Measurements from ENCODE around the gene PTPN4. TPM values are rescaled to one million over a fixed set of nuclear protein-coding genes. Genes with fewer than 3 reads are reported as not detected.

PTPN4 gene
- total RNA-seq, 6 donors from 2014 or later = 15.3 to 112 (median 35.9) TPM

DNA sequence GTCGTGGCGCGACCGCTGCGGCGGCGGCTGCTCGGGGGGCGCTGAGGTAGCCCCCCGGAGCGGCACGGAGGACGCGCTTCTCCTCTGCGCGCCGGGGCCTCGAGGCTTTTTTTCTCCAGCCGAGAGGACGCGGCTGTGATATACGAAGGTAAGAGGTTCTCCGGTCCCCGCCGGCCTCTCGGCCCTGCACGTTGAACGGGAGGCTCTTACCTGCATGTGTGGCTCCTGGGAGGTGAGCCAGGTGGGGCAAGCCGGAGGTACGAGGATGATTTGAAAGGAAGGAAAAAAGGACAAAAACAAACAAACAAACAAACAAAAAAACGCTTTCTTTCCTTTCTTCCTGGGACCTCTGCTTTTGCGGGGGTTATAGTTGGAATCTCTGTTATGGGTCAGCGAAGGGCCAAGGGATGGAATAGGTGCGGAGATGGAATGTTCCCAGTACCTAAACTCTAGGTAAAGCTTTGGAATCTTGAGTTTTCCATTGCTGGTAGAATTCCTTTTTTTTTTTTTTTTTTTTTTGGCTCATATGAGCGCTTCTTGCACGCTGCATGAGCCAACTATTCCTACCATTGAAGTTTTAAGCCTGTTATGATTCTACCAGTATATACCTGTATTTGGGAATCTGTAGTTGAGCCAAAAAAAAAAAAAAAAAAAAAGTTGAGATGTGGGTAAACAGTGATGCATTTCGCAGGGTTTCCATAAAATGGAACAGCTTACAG is 674 bp downstream of the PTPN4 start:
- ATAC-seq (ENCODE audit: low FRiP score in 2 of 2) = no peak
- no peaks in the 10 kb centered on the region for H3K36me3 ChIP-seq
- H3K27ac ChIP-seq = peak overlapping the region; percentile 86 to 97 (median 92)
- peaks cover 15 to 36% (median 17%) of the 10 kb centered on the region in 4 donors for H3K4me1 ChIP-seq
- H3K27me3 ChIP-seq = no peaks in the 10 kb centered on the region
- TF ChIP-seq POLR2A (IDR thresholded peaks at IDR 0.05) (no peak), EP300 (IDR thresholded peaks at IDR 0.05) (no peak), POLR2AphosphoS5 (IDR thresholded peaks at IDR 0.05) (no peak)
- TF ChIP-seq, protein P1, sequence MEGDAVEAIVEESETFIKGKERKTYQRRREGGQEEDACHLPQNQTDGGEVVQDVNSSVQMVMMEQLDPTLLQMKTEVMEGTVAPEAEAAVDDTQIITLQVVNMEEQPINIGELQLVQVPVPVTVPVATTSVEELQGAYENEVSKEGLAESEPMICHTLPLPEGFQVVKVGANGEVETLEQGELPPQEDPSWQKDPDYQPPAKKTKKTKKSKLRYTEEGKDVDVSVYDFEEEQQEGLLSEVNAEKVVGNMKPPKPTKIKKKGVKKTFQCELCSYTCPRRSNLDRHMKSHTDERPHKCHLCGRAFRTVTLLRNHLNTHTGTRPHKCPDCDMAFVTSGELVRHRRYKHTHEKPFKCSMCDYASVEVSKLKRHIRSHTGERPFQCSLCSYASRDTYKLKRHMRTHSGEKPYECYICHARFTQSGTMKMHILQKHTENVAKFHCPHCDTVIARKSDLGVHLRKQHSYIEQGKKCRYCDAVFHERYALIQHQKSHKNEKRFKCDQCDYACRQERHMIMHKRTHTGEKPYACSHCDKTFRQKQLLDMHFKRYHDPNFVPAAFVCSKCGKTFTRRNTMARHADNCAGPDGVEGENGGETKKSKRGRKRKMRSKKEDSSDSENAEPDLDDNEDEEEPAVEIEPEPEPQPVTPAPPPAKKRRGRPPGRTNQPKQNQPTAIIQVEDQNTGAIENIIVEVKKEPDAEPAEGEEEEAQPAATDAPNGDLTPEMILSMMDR (IDR thresholded peaks at IDR 0.05) = no peak
- WGBS, 2 donors = 1 to 3% methylated on average over 20 to 37 of the region's 37 CpGs
- peak in 1 of 2 donors; percentile 41 for DNase-seq
- H3K4me3 ChIP-seq = peak overlapping the region; percentile 75 to 91 (median 84)
- H3K9me3 ChIP-seq = no peaks in the 10 kb centered on the region

DNA sequence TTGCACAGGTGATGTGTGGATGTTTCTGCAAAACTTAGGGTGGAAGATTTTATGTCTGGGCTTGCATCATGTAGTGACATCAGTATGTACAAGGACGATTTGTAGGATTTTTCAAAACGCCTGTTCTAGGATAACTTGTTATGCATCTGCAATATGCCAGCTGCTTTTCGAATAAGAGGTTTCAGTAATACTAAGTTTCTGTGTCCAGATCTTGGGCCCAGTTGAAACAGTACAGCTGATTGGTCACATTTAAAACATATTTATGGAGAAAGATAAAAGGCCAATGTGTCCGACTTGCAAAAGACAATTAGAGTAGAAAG is 1.2 kb downstream of the PTPN4 start:
- Histone ChIP-seq H3K27ac (peak overlapping the region in 1 of 4 donors; percentile 9), H3K27me3 (no peaks in the 10 kb centered on the region), H3K4me1 (peaks cover 15 to 36% (median 17%) of the 10 kb centered on the region in 4 donors), H3K4me3 (peak overlapping the region in 3 of 4 donors; percentile 81 to 91 (median 87)), H3K36me3 (no peaks in the 10 kb centered on the region), H3K9me3 (no peaks in the 10 kb centered on the region)
- ATAC-seq (ENCODE audit: low FRiP score in 2 of 2) (no peak), DNase-seq (no peak)
- TF ChIP-seq POLR2A (IDR thresholded peaks at IDR 0.05) = no peak
- TF ChIP-seq, protein P1 (IDR thresholded peaks at IDR 0.05) = no peak
- WGBS, 2 donors = 10 to 20% methylated on average over 4 of the region's 4 CpGs

DNA sequence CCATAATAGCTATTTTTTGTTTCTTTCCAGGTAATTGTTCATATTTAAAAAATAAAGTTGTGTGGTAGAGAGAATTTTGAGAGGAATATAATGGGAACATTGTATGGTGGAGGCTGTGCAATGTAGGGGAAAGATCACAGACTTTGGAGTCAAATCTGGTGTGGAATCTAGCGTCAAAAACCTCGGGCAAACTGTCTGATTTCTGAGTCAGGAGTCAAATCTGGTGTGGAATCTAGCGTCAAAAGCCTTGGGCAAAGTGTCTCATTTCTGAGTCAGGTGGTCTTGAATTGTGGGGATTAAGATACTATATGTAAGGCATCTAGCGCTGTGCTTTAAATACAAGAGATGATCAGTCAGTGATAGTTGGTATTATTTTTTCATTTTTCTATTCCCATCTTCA is 5.1 kb downstream of the PTPN4 start:
- H3K27ac ChIP-seq = no peak overlapping the region
- H3K27me3 ChIP-seq = no peaks in the 10 kb centered on the region
- H3K36me3 ChIP-seq = no peaks in the 10 kb centered on the region
- ATAC-seq (ENCODE audit: low FRiP score in 2 of 2) = no peak
- no peak for DNase-seq
- H3K4me3 ChIP-seq = no peak overlapping the region
- TF ChIP-seq POLR2AphosphoS5 (IDR thresholded peaks at IDR 0.05) (no peak), EP300 (IDR thresholded peaks at IDR 0.05) (no peak)
- TF ChIP-seq, protein P1 (IDR thresholded peaks at IDR 0.05) = no peak
- peaks cover 8 to 31% (median 13%) of the 10 kb centered on the region in 4 donors for H3K4me1 ChIP-seq
- 94 to 95% methylated on average over 4 of the region's 4 CpGs for WGBS, 2 donors
- H3K9me3 ChIP-seq = no peaks in the 10 kb centered on the region

DNA sequence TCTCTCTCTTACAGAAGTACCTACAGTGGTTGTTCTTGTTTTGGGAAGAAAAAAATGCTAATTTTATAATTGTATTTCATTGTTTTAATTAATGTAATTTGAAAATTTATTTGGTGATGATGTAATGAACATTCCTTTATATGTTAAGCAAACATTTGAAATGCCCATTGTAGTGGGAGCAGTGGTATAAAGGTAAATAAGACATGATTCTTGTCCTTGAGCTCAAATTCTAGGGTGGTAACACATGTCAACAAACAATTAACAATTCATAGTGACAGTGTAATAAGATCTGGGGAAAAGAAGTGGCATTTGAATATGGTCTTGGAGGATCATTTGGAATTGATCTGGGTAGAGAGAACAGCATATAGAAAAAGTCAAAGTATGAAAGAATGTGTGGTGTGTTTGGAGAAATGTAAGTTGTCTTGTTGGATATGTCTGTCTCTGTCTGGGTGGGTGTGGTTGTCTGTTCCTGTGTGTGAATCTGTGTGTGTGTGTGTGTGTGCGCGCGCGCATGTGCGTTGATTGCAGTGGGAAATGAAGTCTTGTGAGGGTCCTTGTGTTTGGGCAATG is 5.8 kb downstream of the PTPN4 start:
- H3K4me1 ChIP-seq = peaks cover 8 to 31% (median 13%) of the 10 kb centered on the region in 4 donors
- no peaks in the 10 kb centered on the region for H3K27me3 ChIP-seq
- DNase-seq (no peak), ATAC-seq (ENCODE audit: low FRiP score in 2 of 2) (no peak)
- WGBS, 2 donors = 83 to 94% methylated on average over 5 of the region's 5 CpGs
- no peak overlapping the region for H3K27ac ChIP-seq
- no peaks in the 10 kb centered on the region for H3K9me3 ChIP-seq
- H3K4me3 ChIP-seq = no peak overlapping the region
- TF ChIP-seq POLR2AphosphoS5 (IDR thresholded peaks at IDR 0.05) (no peak), EP300 (IDR thresholded peaks at IDR 0.05) (no peak), POLR2A (IDR thresholded peaks at IDR 0.05) (no peak)
- TF ChIP-seq, protein P1 (IDR thresholded peaks at IDR 0.05) = no peak
- H3K36me3 ChIP-seq = no peaks in the 10 kb centered on the region

DNA sequence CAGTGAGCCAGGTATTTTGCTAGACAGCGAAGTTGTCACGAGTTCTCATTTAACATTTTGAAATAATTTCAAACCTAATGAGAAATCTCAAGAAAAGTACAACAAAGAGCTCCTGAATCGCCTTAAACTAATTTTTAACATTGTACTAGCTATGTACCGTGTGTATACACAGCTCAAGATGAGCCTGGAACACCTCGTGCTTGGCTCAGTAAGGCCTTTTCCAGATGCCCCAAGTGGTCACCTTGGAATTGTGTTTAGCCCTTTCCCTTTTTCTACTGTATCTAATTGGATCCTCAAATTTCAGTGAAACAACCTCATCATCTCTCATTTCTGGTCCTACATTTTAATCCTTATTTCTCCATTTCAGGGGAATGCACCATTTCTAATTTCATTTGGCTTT is 7.2 kb downstream of the PTPN4 start:
- 94 to 95% methylated on average over 5 of the region's 5 CpGs for WGBS, 2 donors
- Histone ChIP-seq H3K27me3 (no peaks in the 10 kb centered on the region), H3K27ac (no peak overlapping the region), H3K9me3 (no peaks in the 10 kb centered on the region), H3K36me3 (no peaks in the 10 kb centered on the region), H3K4me1 (peaks cover 0 to 25% (median 8%) of the 10 kb centered on the region in 4 donors), H3K4me3 (no peak overlapping the region)
- no peak for DNase-seq
- TF ChIP-seq, protein P1 (IDR thresholded peaks at IDR 0.05) = no peak
- TF ChIP-seq POLR2A (IDR thresholded peaks at IDR 0.05) (no peak), POLR2AphosphoS5 (IDR thresholded peaks at IDR 0.05) (no peak), EP300 (IDR thresholded peaks at IDR 0.05) (no peak)
- ATAC-seq (ENCODE audit: low FRiP score in 2 of 2) = no peak
